ENCODE measurements around the gene RANBP10. TPM values are rescaled to one million over a fixed set of nuclear protein-coding genes. Genes with fewer than 3 reads are reported as not detected.
A peak's percentile ranks its signal among the peaks of the same experiment; 100 is the strongest.
"Not testable (repeated sequence)": the region's sequence is repeated elsewhere in the genome, so short reads cannot be mapped to it uniquely, and the experiment has no call there.

The RANBP10 gene
- total and polyA plus RNA-seq, 9 of the 15 experiments (the other 6 are each of a cell fraction or from before 2014, with no cell fraction given), result 0.61 to 19.3 (median 5.9) TPM

DNA sequence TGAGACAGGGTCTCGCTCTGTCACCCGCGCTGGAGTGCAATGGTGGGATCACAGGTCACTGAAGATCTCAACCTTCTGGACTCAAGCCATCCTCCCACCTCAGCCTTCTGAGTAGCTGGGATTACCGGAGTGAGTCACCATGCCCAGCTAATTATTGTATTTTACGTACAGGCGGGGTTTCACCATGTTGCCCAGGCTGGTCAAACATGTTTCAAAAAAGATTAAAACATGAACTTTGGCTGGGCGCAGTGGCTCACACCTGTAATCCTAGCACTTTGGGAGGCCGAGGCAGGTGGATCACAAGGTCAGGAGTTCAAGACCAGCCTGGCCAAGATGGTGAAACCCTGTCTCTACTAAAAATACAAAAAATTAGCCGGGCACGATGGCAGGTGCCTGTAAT is 30.8 kb upstream of the RANBP10 start:
- BruUV-seq (replicated peaks); FAIRE-seq; H3K4me3 ChIP-seq; CTCF ChIA-PET (ENCODE audit: low intra/inter-chr PET ratio); H2AFZ ChIP-seq (ENCODE audit: low read depth, low read length); in situ Hi-C loops (cut with MboI); H3K4me2 ChIP-seq (ENCODE audit: insufficient read depth, low read length); H3K9me3 ChIP-seq (replicated peaks; ENCODE audit: control insufficient read depth, insufficient read depth, low read depth, low read length); H3K9ac ChIP-seq (ENCODE audit: insufficient read depth in 1 of 2, low read depth in 2 of 2, low read length in 2 of 2); H3K27ac ChIP-seq (ENCODE audit: extremely low read depth, low read depth, low read length); H3K9me1 ChIP-seq (ENCODE audit: control insufficient read depth, insufficient read depth, low read length); intact Hi-C loops (cut with micrococcal nuclease); H3K36me3 ChIP-seq (ENCODE audit: control insufficient read depth, insufficient read depth, low read length); DNase-seq (ENCODE audit: extremely low read depth in 1 of 4, low spot score in 3 of 4); H4K20me1 ChIP-seq (replicated peaks; ENCODE audit: control insufficient read depth, insufficient read depth, low read length); ATAC-seq; H3K27me3 ChIP-seq (ENCODE audit: control insufficient read depth in 2 of 2, insufficient read depth in 2 of 2, low read length in 2 of 2): not testable (repeated sequence)
- TF ChIP-seq NFIC (IDR thresholded peaks at IDR 0.05), result peak; percentile 7; the same call in 1 of the 2 replicates
- TF ChIP-seq, protein P1, sequence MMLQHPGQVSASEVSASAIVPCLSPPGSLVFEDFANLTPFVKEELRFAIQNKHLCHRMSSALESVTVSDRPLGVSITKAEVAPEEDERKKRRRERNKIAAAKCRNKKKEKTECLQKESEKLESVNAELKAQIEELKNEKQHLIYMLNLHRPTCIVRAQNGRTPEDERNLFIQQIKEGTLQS (IDR thresholded peaks at IDR 0.05), result 0 out of 2 replicates have a peak, but pooled peaks have one; percentile 11
- TF ChIP-seq, protein P1 (CRISPR knock-in tag; conservative IDR thresholded peaks at IDR 0.05), result not testable (repeated sequence)
- POLR2A ChIA-PET, result interaction anchor here (0.7 kb wide), 1 partner anchor 20 kb away, joined by 3 read pairs; no protein-coding TSS in a partner anchor
- 72% methylated on average over 10 of the region's 10 CpGs for WGBS (ENCODE audit: insufficient coverage, low coverage, missing lambda C conversion rate)
- Histone ChIP-seq H3K79me2 (ENCODE audit: control insufficient read depth, insufficient read depth, low read length) (peaks cover 14% of the 10 kb centered on the region), H3K4me1 (replicated peaks in 1 of 2; ENCODE audit: control insufficient read depth in 2 of 2, insufficient read depth in 2 of 2, low read length in 2 of 2) (peaks cover 17 to 30% of the 10 kb centered on the region in 2 experiments; a peak in 4 of 5 replicates)

DNA sequence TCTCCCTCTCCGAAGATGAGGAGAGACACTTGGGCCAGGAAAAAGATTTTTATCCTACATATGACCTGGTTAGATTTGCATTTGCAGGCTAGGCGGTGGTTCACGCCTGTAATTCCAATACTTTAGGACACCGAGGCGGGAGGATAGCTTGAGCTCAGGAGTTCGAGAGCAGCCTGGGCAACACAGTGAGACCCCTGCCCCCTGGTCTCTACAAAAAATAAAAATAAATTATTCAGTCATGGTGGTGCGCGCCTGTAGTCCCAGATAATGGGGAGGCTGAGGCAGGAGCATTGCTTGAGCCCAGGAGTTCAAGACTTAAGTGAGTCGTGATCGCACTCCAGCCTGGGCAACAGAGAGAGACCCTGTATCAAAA is 27.9 kb upstream of the RANBP10 start:
- in situ Hi-C loops (cut with MboI) (no loop called here), intact Hi-C loops (cut with micrococcal nuclease) (no loop called here)
- H3K4me3 ChIP-seq, result peak overlapping the region; percentile 67
- H3K4me2 ChIP-seq (ENCODE audit: insufficient read depth, low read length), result peak overlapping the region; percentile 93
- DNase-seq (ENCODE audit: extremely low read depth in 1 of 4, low spot score in 3 of 4) (no peak), ATAC-seq (no peak), FAIRE-seq (no peak)
- POLR2A ChIA-PET, result interaction anchor here (0.7 to 3.9 kb wide), 6 partner anchors 9 to 38 kb away, joined by 3 to 19 read pairs (median 7); no protein-coding TSS in a partner anchor
- peak overlapping the region; percentile 4; the same call in 2 of the 3 replicates for H3K27ac ChIP-seq (ENCODE audit: extremely low read depth, low read depth, low read length)
- peaks cover 17% of the 10 kb centered on the region for H3K79me2 ChIP-seq (ENCODE audit: control insufficient read depth, insufficient read depth, low read length)
- H2AFZ ChIP-seq (ENCODE audit: low read depth, low read length), result peak overlapping the region; percentile 98
- no peaks in the 10 kb centered on the region for H3K9me1 ChIP-seq (ENCODE audit: control insufficient read depth, insufficient read depth, low read length)
- no peaks in the 10 kb centered on the region; the same call in 1 of the 2 replicates for H4K20me1 ChIP-seq (replicated peaks; ENCODE audit: control insufficient read depth, insufficient read depth, low read length)
- H3K36me3 ChIP-seq (ENCODE audit: control insufficient read depth, insufficient read depth, low read length), result peaks cover 32% of the 10 kb centered on the region; the same call in 2 of the 3 replicates
- H3K9ac ChIP-seq (ENCODE audit: insufficient read depth in 1 of 2, low read depth in 2 of 2, low read length in 2 of 2), result peak overlapping the region; percentile 87 to 96; a peak in 2 of 4 replicates
- no TSS peak for BruUV-seq (replicated peaks)
- peaks cover 11 to 24% of the 10 kb centered on the region in 2 experiments; a peak in 4 of 5 replicates for H3K4me1 ChIP-seq (replicated peaks in 1 of 2; ENCODE audit: control insufficient read depth in 2 of 2, insufficient read depth in 2 of 2, low read length in 2 of 2)
- no peaks in the 10 kb centered on the region for H3K27me3 ChIP-seq (ENCODE audit: control insufficient read depth in 2 of 2, insufficient read depth in 2 of 2, low read length in 2 of 2)
- CTCF ChIA-PET (ENCODE audit: low intra/inter-chr PET ratio), result no interaction called here
- 80% methylated on average over 10 of the region's 10 CpGs for WGBS (ENCODE audit: insufficient coverage, low coverage, missing lambda C conversion rate)
- no peaks in the 10 kb centered on the region for H3K9me3 ChIP-seq (replicated peaks; ENCODE audit: control insufficient read depth, insufficient read depth, low read depth, low read length)
- TF ChIP-seq MXI1 (IDR thresholded peaks at IDR 0.05; ENCODE audit: low read depth, low read length) (no peak), CCNT2 (IDR thresholded peaks at IDR 0.05; ENCODE audit: borderline replicate concordance, extremely low read depth, insufficient read length, low read depth, low read length) (no peak), ZNF12 (CRISPR knock-in tag; IDR thresholded peaks at IDR 0.05) (no peak), FOS (IDR thresholded peaks at IDR 0.05; ENCODE audit: extremely low read depth, insufficient read length) (no peak), CTBP1 (IDR thresholded peaks at IDR 0.05; ENCODE audit: borderline replicate concordance) (no peak), FOXP1 (CRISPR knock-in tag; IDR thresholded peaks at IDR 0.05) (0 out of 2 replicates have a peak, but pooled peaks have one; percentile 10), RUNX1 (IDR thresholded peaks at IDR 0.05; ENCODE audit: low read depth) (no peak), ZNF121 (CRISPR knock-in tag; conservative IDR thresholded peaks at IDR 0.05) (peak; percentile 77), ZNF717 (CRISPR knock-in tag; IDR thresholded peaks at IDR 0.05) (no peak)
- TF ChIP-seq, protein P2, sequence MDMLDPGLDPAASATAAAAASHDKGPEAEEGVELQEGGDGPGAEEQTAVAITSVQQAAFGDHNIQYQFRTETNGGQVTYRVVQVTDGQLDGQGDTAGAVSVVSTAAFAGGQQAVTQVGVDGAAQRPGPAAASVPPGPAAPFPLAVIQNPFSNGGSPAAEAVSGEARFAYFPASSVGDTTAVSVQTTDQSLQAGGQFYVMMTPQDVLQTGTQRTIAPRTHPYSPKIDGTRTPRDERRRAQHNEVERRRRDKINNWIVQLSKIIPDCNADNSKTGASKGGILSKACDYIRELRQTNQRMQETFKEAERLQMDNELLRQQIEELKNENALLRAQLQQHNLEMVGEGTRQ (CRISPR knock-in tag; IDR thresholded peaks at IDR 0.05), result no peak
- TF ChIP-seq, protein P3, sequence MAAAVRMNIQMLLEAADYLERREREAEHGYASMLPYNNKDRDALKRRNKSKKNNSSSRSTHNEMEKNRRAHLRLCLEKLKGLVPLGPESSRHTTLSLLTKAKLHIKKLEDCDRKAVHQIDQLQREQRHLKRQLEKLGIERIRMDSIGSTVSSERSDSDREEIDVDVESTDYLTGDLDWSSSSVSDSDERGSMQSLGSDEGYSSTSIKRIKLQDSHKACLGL (CRISPR knock-in tag; IDR thresholded peaks at IDR 0.05; ENCODE audit: borderline replicate concordance, poor library complexity, severe bottlenecking), result no peak
